Skeletal muscle tissue (tissue), 4 donors: ENCODE results near the gene GDF11. TPM values are rescaled to one million over a fixed set of nuclear protein-coding genes. Genes with fewer than 3 reads are reported as not detected.

Experiments used
- H3K27ac ChIP-seq: one replicate; pipeline ENCODE4 v1.7.0; 2013; ENCODE audit warnings: mild to moderate bottlenecking, low read depth, low read length, inconsistent platforms
- H3K27me3 ChIP-seq, 3 donors: one replicate each; pipeline ENCODE4 v1.7.0; 2013; ENCODE audit warnings: low read length in 3 of 3; ENCODE audit not compliant: control insufficient read depth in 3 of 3, insufficient read depth in 3 of 3
- H3K36me3 ChIP-seq, 3 donors: one replicate each; pipeline ENCODE4 v1.7.0; 2013; ENCODE audit warnings: low read length in 3 of 3; ENCODE audit not compliant: control insufficient read depth in 3 of 3, insufficient read depth in 3 of 3
- H3K4me1 ChIP-seq, 3 donors: one replicate each; pipeline ENCODE4 v1.7.0; 2013; ENCODE audit warnings: low read length in 3 of 3, mild to moderate bottlenecking in 3 of 3; ENCODE audit not compliant: control insufficient read depth in 3 of 3, insufficient read depth in 3 of 3
- H3K4me3 ChIP-seq, 3 donors: one replicate each; pipeline ENCODE4 v1.7.0; 2013; ENCODE audit warnings: low read length in 3 of 3
- H3K9ac ChIP-seq, 3 donors: one replicate each; pipeline ENCODE4 v1.7.0; 2013; ENCODE audit warnings: low read length in 3 of 3, mild to moderate bottlenecking in 3 of 3, moderate library complexity in 2 of 3, low read depth in 1 of 3
- H3K9me3 ChIP-seq, 3 donors: one replicate each; pipeline ENCODE4 v1.7.0; 2013; ENCODE audit warnings: low read length in 3 of 3; ENCODE audit not compliant: control insufficient read depth in 3 of 3
- total RNA-seq: library from RNA; depleted of rRNA; stranded (reverse); fragments of >200 nt; gene quantifications from one replicate; pipeline ENCODE4 v1.2.3, GENCODE V29; 2014
- donor health status: Osteomylitis.

GDF11 gene
- total RNA-seq, 1 donor from 2014 or later = 3.1 TPM

DNA sequence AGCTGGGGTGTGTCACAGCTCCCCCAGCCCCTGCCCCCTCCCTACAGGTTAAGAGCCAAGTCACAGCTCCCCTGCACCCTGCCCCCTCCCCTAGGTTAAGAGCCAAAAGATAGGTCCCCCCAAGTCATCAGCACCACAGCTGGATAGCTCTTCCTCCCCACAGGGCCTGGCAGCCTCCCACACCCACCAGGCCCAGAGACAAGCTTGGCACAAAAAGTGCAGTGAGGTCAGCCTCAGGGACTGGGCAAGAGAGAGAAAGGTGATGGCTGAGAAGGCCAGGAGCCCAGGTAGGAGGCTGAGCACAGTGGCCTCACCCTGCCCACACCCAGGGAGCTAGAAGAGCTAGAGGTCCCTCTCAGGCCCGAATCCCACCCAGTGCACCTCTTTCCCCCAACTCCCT is 44.0 kb upstream of the GDF11 start:
- Histone ChIP-seq H3K4me3 (no peak overlapping the region), H3K9me3 (no peaks in the 10 kb centered on the region), H3K9ac (peak overlapping the region in 1 of 3 donors; percentile 33), H3K27ac (peak overlapping the region; percentile 42), H3K36me3 (peaks cover 55 to 66% (median 66%) of the 10 kb centered on the region in 3 donors), H3K27me3 (no peaks in the 10 kb centered on the region), H3K4me1 (peaks cover 36 to 48% (median 40%) of the 10 kb centered on the region in 3 donors)

DNA sequence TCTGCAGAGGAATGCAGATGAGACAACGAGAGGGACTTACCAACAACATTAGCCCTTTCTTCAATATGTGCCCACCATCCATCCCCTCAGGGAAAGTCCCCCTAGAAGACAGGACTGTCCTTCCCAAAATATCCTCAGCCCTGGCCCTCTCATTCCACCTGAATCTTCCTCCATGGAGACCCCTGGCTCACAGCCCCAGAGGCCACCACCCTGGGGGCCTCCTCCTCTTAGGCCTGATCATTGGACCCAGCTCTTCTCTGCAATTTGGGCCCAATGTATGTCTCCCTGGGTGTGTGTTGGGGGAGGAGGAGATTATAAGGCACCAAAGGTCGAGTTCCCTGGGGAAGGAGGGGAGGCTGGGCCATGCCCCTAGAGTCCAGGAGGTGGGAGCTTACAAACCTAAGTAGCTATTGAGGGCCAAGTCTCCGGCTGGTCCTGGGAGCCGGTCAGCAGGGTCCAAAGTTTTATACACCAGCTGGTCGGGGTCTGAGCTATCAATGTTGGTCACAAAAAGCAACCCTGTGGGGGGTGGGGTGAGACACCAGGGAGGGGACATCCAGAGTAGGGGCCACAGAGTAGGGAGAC is 43.4 kb upstream of the GDF11 start:
- peaks cover 42 to 54% (median 46%) of the 10 kb centered on the region in 3 donors for H3K4me1 ChIP-seq
- no peaks in the 10 kb centered on the region for H3K27me3 ChIP-seq
- no peak overlapping the region for H3K4me3 ChIP-seq
- no peaks in the 10 kb centered on the region for H3K9me3 ChIP-seq
- peak overlapping the region; percentile 42 for H3K27ac ChIP-seq
- H3K9ac ChIP-seq = peak overlapping the region in 1 of 3 donors; percentile 69
- peaks cover 49 to 60% (median 60%) of the 10 kb centered on the region in 3 donors for H3K36me3 ChIP-seq

DNA sequence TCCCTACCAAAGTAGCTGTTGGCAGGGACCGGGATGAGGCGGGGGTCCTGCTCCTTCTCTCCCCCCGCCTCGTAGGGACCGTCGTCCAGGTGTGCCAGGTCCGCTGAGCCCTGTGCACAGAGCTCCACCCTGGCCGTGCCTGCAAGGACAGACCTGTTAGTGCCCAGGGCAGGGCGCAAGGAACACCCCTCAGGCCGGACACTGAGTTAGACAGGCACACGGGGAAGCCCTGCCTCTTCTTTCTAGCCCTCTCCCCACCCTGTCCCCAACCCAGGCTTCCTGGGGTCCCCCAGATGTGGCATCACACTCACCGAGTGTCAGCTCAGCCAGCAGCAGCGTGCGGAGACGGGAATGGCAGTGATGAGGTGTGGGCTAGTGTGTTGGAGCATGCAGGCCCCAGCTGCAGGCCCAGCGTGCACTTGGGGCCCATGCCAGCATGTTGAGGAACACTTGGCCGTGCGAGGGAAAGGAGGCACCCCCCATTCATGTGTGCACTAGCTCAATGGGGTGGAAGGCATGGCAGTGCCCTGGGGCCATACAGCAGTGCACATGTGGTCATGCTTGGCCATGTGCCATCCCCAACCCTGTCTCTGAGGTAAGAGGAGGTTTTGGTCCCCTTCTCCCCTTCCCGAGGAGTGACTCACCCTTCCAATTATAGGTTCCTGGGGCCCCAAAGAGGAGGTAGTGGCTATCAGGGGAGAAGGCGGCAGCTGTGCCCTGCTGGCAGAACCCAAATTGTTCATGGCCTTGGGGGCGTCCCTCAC is 42.5 kb upstream of the GDF11 start:
- Histone ChIP-seq H3K27me3 (no peaks in the 10 kb centered on the region), H3K36me3 (peaks cover 40 to 51% (median 51%) of the 10 kb centered on the region in 3 donors), H3K9ac (peak overlapping the region; percentile 33 to 69 (median 51)), H3K4me1 (peaks cover 50 to 63% (median 54%) of the 10 kb centered on the region in 3 donors), H3K27ac (peak overlapping the region; percentile 42), H3K9me3 (no peaks in the 10 kb centered on the region), H3K4me3 (peak overlapping the region; percentile 35 to 67 (median 63))

DNA sequence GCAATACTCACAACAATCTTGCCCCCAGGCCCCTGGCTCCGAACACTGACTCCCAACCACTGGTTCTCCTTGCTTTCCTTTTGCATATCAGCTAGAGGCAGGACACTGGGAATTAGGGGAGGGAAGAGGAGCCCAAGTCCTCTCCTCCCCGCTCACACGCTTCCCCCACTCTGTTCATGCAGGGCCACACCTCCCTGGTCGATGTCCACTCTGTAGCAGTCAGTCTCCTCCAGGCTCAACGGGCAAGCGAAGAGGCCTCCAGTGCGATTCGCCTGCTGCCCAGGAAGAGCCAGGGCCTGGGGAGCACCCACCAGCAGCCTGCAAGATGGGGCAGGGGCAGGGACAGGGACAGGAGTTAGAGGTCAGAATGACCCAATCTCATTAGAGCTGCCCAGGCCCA is 40.1 kb upstream of the GDF11 start:
- Histone ChIP-seq H3K4me3 (peak overlapping the region; percentile 73 to 97 (median 90)), H3K9ac (peak overlapping the region; percentile 76 to 97 (median 94)), H3K4me1 (peaks cover 57 to 76% (median 58%) of the 10 kb centered on the region in 3 donors), H3K9me3 (no peaks in the 10 kb centered on the region), H3K36me3 (peaks cover 17 to 27% (median 27%) of the 10 kb centered on the region in 3 donors), H3K27me3 (no peaks in the 10 kb centered on the region), H3K27ac (peak overlapping the region; percentile 89)

DNA sequence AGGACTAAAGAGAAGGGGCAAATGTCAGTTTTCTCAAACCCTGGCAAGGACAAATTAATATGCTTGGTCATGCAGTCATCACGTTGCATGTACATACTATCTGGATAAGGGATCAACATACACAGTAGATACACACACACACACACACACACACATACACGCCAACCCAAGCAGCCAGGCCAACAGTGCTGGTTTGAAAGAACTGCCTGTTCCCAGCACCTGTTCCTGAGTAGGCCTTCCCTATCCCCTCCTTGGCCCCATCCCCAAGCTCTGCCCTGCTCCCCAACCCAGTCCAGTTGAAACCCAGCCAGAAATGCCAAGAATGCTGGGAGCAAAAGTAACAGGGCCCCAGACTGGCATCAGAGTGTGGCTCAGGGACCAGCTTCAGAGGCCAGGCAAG is 39.6 kb upstream of the GDF11 start:
- Histone ChIP-seq H3K9me3 (no peaks in the 10 kb centered on the region), H3K9ac (peak overlapping the region; percentile 91 to 97 (median 94)), H3K27me3 (no peaks in the 10 kb centered on the region), H3K4me3 (peak overlapping the region; percentile 73 to 97 (median 90)), H3K4me1 (peaks cover 58 to 76% (median 58%) of the 10 kb centered on the region in 3 donors), H3K27ac (peak overlapping the region; percentile 89), H3K36me3 (peaks cover 14 to 23% (median 23%) of the 10 kb centered on the region in 3 donors)

DNA sequence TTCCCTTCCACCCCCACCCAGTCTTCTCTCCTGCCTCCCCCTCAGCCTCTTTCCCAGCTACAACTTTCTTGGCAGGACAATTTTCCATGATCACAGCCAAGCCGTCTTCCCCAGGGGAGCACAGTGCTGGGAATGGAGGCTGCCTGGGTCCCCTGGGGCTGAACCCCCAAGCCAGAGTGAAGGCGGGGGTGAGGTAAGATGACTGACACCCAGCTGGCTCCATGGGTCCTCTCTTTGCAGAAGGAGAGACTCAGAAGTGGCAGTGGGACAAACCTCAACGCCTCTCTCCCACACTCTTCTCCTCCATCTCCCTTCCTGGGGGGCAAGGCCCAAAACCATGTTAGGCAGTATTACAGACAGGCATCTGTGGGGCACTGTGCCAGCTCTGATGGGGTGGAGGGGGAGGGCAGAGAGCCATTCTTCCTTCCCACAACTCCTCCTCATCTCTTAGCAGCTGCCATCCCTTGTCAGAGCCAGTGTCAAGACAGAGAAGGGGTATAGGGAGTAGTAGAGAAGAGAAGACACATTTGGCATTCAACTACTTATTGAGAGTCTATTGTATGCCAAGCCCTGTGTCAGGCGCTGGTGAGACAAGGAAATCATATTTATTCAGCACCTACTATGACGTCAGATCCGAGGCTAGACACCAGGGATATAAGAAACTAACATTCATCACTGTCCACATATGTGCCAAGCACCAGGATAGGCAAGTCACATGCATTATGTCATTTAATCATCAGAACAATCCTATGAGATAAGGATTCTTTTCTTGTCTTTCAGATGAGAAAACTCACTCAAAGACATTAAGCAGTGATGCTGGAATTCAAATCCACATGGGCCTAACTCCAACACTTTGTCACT is 38.8 kb upstream of the GDF11 start:
- Histone ChIP-seq H3K27me3 (no peaks in the 10 kb centered on the region), H3K27ac (peak overlapping the region; percentile 89), H3K36me3 (peaks cover 7 to 17% (median 15%) of the 10 kb centered on the region in 3 donors), H3K9ac (peak overlapping the region; percentile 91 to 97 (median 94)), H3K4me1 (peaks cover 63 to 83% (median 64%) of the 10 kb centered on the region in 3 donors), H3K9me3 (no peaks in the 10 kb centered on the region), H3K4me3 (peak overlapping the region; percentile 73 to 97 (median 90))

DNA sequence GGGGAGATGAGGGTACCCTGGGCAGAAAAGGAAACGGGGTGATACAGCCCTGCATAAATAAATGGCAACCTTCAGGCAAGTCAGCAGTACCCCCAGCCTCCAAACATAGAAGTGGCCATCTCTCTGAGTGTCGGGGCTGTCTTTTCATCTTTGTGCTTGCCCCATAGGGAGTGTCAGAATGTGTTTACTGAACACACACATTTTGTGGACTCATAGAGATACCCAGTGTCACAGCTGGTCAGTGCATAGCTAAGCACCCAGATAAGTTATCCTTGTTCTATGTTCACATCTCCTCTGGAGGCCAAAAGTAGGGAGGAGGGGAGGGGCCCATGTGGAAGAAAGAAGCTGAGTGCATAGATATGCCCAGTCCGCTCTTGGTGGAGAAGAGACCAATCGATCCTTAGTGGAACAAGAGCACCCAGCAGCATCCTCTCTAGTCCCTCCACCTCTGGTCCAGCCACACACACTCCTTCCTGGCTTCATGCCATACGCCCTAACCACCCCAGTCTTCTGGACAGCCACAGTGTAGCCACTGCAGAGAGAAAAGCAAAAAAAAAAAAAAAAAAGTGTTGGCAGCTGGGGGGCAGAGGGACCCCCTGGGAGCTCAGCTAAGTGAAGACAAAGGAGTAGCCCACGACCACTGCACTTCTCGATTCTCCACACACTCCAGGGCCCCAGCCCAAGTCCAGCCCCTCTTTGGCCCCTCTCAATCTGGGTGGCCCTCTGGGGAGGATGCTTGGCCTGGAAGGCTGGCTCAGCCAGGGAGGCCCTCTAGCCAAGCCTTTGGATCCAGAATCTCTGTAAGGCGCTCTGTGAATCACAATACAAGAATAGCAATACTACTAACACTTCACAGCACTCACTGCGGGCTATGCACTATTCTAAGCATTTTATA is 37.9 kb upstream of the GDF11 start:
- Histone ChIP-seq H3K4me1 (peaks cover 60 to 78% (median 63%) of the 10 kb centered on the region in 3 donors), H3K9ac (peak overlapping the region; percentile 91 to 97 (median 94)), H3K4me3 (peak overlapping the region; percentile 73 to 97 (median 90)), H3K27ac (peak overlapping the region; percentile 89), H3K36me3 (peaks cover 4 to 9% (median 6%) of the 10 kb centered on the region in 3 donors), H3K9me3 (no peaks in the 10 kb centered on the region), H3K27me3 (no peaks in the 10 kb centered on the region)

DNA sequence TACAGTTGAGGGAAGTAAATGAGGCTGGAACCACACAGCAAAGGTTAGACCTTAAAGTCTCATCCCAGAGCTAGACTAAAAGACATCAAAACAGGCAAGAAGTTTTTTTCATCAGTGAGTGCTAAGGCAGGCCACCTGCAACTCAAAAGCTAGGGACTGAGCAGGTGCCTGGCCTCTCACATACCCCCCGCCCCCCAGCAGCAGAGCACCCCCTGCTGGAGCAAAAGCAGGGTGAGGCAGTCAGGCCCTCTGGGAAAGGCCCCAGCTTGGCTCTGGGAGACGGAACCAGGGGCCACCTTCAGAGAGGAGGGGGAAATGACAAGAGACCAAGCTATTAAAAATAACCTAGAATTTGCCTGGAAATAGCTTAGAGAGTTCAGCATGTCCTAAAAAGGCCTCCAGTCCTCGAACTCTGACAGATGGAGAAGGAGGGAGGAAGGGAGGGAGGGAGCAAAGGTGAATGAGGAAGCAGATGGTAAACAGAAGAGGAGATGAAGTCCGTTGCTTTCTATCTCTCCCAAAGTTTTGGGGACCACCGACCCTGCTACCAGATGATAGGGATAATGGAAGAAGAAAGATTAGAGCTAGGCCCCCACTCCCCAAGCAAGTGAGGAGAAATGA is 37.0 kb upstream of the GDF11 start:
- peak overlapping the region; percentile 73 to 97 (median 90) for H3K4me3 ChIP-seq
- H3K9me3 ChIP-seq = no peaks in the 10 kb centered on the region
- H3K9ac ChIP-seq = peak overlapping the region; percentile 91 to 97 (median 94)
- peaks cover 52 to 70% (median 55%) of the 10 kb centered on the region in 3 donors for H3K4me1 ChIP-seq
- H3K27me3 ChIP-seq = no peaks in the 10 kb centered on the region
- peak overlapping the region; percentile 89 for H3K27ac ChIP-seq
- H3K36me3 ChIP-seq = peaks cover 0 to 3% (median 2%) of the 10 kb centered on the region in 3 donors
